ENCODE measurements around the gene VSTM2B.

The VSTM2B gene

GRCh38 chr19:29497241-29497640 lies 28.6 kb upstream of the VSTM2B start:
- DNase-seq = no peak

GRCh38 chr19:29497686-29498436 lies 27.9 kb upstream of the VSTM2B start:
- no peak for DNase-seq

GRCh38 chr19:29499261-29499920 lies 26.4 kb upstream of the VSTM2B start:
- DNase-seq = no peak

- no peak for DNase-seq
Observed at GRCh38 chr19:29499921-29500590, 25.7 kb upstream of the VSTM2B start.

GRCh38 chr19:29501816-29502580 lies 23.8 kb upstream of the VSTM2B start:
- DNase-seq = no peak

GRCh38 chr19:29502581-29502850 lies 23.3 kb upstream of the VSTM2B start:
- no peak for DNase-seq

- no peak for DNase-seq
Observed at GRCh38 chr19:29503140-29503758, 22.5 kb upstream of the VSTM2B start.

GRCh38 chr19:29503785-29504184 lies 22.0 kb upstream of the VSTM2B start:
- DNase-seq = no peak

- DNase-seq = no peak
Observed at GRCh38 chr19:29504454-29504853, 21.3 kb upstream of the VSTM2B start.

- no peak for DNase-seq
Observed at GRCh38 chr19:29505097-29505824, 20.5 kb upstream of the VSTM2B start.

GRCh38 chr19:29506619-29506911 lies 19.2 kb upstream of the VSTM2B start:
- DNase-seq = no peak

- DNase-seq = no peak
Observed at GRCh38 chr19:29507081-29507860, 18.5 kb upstream of the VSTM2B start.

- DNase-seq = no peak
Observed at GRCh38 chr19:29508181-29508580, 17.6 kb upstream of the VSTM2B start.

- no peak for DNase-seq
Observed at GRCh38 chr19:29509456-29509855, 16.3 kb upstream of the VSTM2B start.

GRCh38 chr19:29510701-29511265 lies 15.0 kb upstream of the VSTM2B start:
- DNase-seq = no peak

- no peak for DNase-seq
Observed at GRCh38 chr19:29511768-29512167, 14.0 kb upstream of the VSTM2B start.

GRCh38 chr19:29512748-29513147 lies 13.0 kb upstream of the VSTM2B start:
- DNase-seq = no peak

- peak in 1 of 3 experiments; percentile 4 for DNase-seq
Observed at GRCh38 chr19:29514525-29515232, 11.1 kb upstream of the VSTM2B start.

- no peak for DNase-seq
Observed at GRCh38 chr19:29515233-29515619, 10.6 kb upstream of the VSTM2B start.

- DNase-seq = no peak
Observed at GRCh38 chr19:29515706-29516357, 10.0 kb upstream of the VSTM2B start.
